HCT116 (cell line): ENCODE measurements around the gene COBL. TPM values are rescaled to one million over a fixed set of nuclear protein-coding genes. Genes with fewer than 3 reads are reported as not detected.

ENCODE experiments used
- ATAC-seq: fragments of 200-7000 bp; cut with Tn5 transposase; 2 replicates; pipeline ENCODE4 v1.9.1; 2020; ENCODE audit warnings: mild to moderate bottlenecking, moderate library complexity
- BruUV-seq: library from RNA; stranded (reverse); fragments of 400-500 nt; replicated peaks from 2 replicates; lab custom pipeline; 2021; lab: Mats Ljungman, UMichigan
- CTCF ChIA-PET: fragments of 300-600 bp; sonication (Branson Sonifier 250); formaldehyde crosslinking; loops from one replicate; lab custom pipeline; 2021; ENCODE audit warnings: antibody characterized with exemption; lab: Charles Lee
- POLR2A ChIA-PET: fragments of 300-600, 350-600 bp; sonication (Branson Sonifier 250); formaldehyde crosslinking; loops from one replicate; lab custom pipeline; 2021; ENCODE audit warnings: antibody characterized with exemption; lab: Charles Lee
- RAD21 ChIA-PET, 2 experiments: fragments of 300-600 bp; sonication (Branson Sonifier 250); formaldehyde crosslinking; loops; one replicate each; lab custom pipeline; 2023; ENCODE audit warnings: low total read pairs in 2 of 2; ENCODE audit not compliant: uncharacterized antibody in 2 of 2, unreplicated experiment in 2 of 2, low non-redundant PET in 1 of 2; lab: Charles Lee
- DNase-seq: peaks from one replicate; pipeline ENCODE4 v3.0.0-alpha.2; 2010; ENCODE audit warnings: low read depth, low spot score
- H2AFZ ChIP-seq: fragments of 200-600 bp; shearing (Covaris generic), sonication (generic); 2 replicates; pipeline ENCODE4 v1.6.1; 2017; ENCODE audit warnings: low read depth, mixed run types, mixed read lengths, antibody characterized with exemption, low read length; ENCODE audit not compliant: poor library complexity, severe bottlenecking
- H3K27ac ChIP-seq: 2 replicates; pipeline ENCODE4 v1.5.1; 2012; ENCODE audit warnings: low read depth, low read length
- H3K27me3 ChIP-seq: fragments of 200-600 bp; sonication (generic); 2 replicates; pipeline ENCODE4 v1.6.1; 2016; ENCODE audit warnings: mixed run types, low read length, mixed read lengths; ENCODE audit not compliant: insufficient read depth
- H3K36me3 ChIP-seq, 2 experiments: fragments of 200-500 bp in 1 of 2; fragments of 200-600 bp in 1 of 2; sonication (Bioruptor generic) in 1 of 2; sonication (generic) in 1 of 2; 2 replicates each; pipeline versions ENCODE4 v1.5.1 to v1.6.1; 2014 to 2016; ENCODE audit warnings: low read length in 2 of 2, inconsistent platforms in 1 of 2, mixed read lengths in 1 of 2, mixed run types in 1 of 2; ENCODE audit not compliant: insufficient read depth in 2 of 2, control insufficient read depth in 1 of 2
- H3K4me1 ChIP-seq, 2 experiments: fragments of 200-600 bp in 1 of 2; sonication (generic) in 1 of 2; 2 replicates each; pipeline versions ENCODE4 v1.5.1 to v1.6.1; 2012 to 2017; ENCODE audit warnings: low read length in 2 of 2, inconsistent platforms in 1 of 2, mild to moderate bottlenecking in 1 of 2, mixed read lengths in 1 of 2, mixed run types in 1 of 2, moderate library complexity in 1 of 2; ENCODE audit not compliant: insufficient read depth in 2 of 2, control insufficient read depth in 1 of 2
- H3K4me2 ChIP-seq: fragments of 200-600 bp; sonication (generic); 2 replicates; pipeline ENCODE4 v1.6.1; 2017; ENCODE audit warnings: mixed run types, low read length, mixed read lengths
- H3K4me3 ChIP-seq, 2 experiments: fragments of 200-600 bp in 1 of 2; sonication (generic) in 1 of 2; replicated peaks in 1 of 2; 2 replicates each; pipeline ENCODE4 v1.5.1; 2011 to 2016; ENCODE audit warnings: low read length in 2 of 2, control low read depth in 1 of 2, low read depth in 1 of 2, mild to moderate bottlenecking in 1 of 2, mixed read lengths in 1 of 2, mixed run types in 1 of 2
- H3K79me2 ChIP-seq: fragments of 200-600 bp; sonication (generic); 2 replicates; pipeline ENCODE4 v1.6.1; 2017; ENCODE audit warnings: mild to moderate bottlenecking, mixed run types, low read length, moderate library complexity, mixed read lengths; ENCODE audit not compliant: insufficient read depth
- H3K9ac ChIP-seq: fragments of 200-600 bp; sonication (generic); 2 replicates; pipeline ENCODE4 v1.6.1; 2016; ENCODE audit warnings: low read length, mixed read lengths
- H3K9me2 ChIP-seq: fragments of 200-600 bp; sonication (generic), shearing (Covaris generic); 2 replicates; pipeline ENCODE4 v1.6.1; 2017; ENCODE audit warnings: mixed run types, mild to moderate bottlenecking, moderate library complexity; ENCODE audit not compliant: insufficient read depth
- H3K9me3 ChIP-seq, 2 experiments: fragments of 200-500 bp in 1 of 2; fragments of 200-600 bp in 1 of 2; sonication (Bioruptor generic) in 1 of 2; sonication (generic) in 1 of 2; 2 replicates each; pipeline ENCODE4 v1.6.1; 2014 to 2017; ENCODE audit warnings: low read length in 2 of 2, mixed read lengths in 2 of 2, inconsistent platforms in 1 of 2, low read depth in 1 of 2, mild to moderate bottlenecking in 1 of 2, mixed run types in 1 of 2, moderate library complexity in 1 of 2; ENCODE audit not compliant: control insufficient read depth in 1 of 2, insufficient read depth in 1 of 2
- H4K20me1 ChIP-seq: fragments of 200-600 bp; sonication (generic), shearing (Covaris generic); 2 replicates; pipeline ENCODE4 v1.6.1; 2017; ENCODE audit warnings: mixed run types, mild to moderate bottlenecking, moderate library complexity; ENCODE audit not compliant: insufficient read depth
- CBX3 ChIP-seq: IDR thresholded peaks from 2 replicates; pipeline ENCODE4 v1.6.1; 2012; ENCODE audit warnings: low read depth
- CEBPB ChIP-seq: IDR thresholded peaks from 2 replicates; pipeline ENCODE4 v1.6.1; 2012; ENCODE audit warnings: low read depth
- EGR1 ChIP-seq: IDR thresholded peaks from 2 replicates; pipeline ENCODE4 v1.6.1; 2012; ENCODE audit warnings: low read depth
- ELF1 ChIP-seq: IDR thresholded peaks from 2 replicates; pipeline ENCODE4 v1.6.1; 2012; ENCODE audit warnings: low read depth, borderline replicate concordance
- EZH2 ChIP-seq: fragments of 200-600 bp; sonication (generic); IDR thresholded peaks from 2 replicates; pipeline ENCODE4 v1.6.1; 2017; ENCODE audit warnings: antibody characterized with exemption, mixed run types
- FOSL1 ChIP-seq: IDR thresholded peaks from 2 replicates; pipeline ENCODE4 v1.6.1; 2012; ENCODE audit warnings: low read depth
- JUND ChIP-seq: IDR thresholded peaks from 2 replicates; pipeline ENCODE4 v1.6.1; 2012
- MAX ChIP-seq: IDR thresholded peaks from 2 replicates; pipeline ENCODE4 v1.6.1; 2012
- POLR2A ChIP-seq: IDR thresholded peaks from 2 replicates; pipeline ENCODE4 v1.7.0; 2011; ENCODE audit warnings: borderline replicate concordance; ENCODE audit not compliant: insufficient read depth, insufficient read length; ENCODE audit errors: extremely low read depth
- POLR2AphosphoS5 ChIP-seq: IDR thresholded peaks from 2 replicates; pipeline ENCODE4 v1.6.1; 2011; ENCODE audit warnings: mild to moderate bottlenecking, low read depth, low read length, moderate library complexity
- RAD21 ChIP-seq: IDR thresholded peaks from 2 replicates; pipeline ENCODE4 v1.6.1; 2012; ENCODE audit warnings: low read depth, mild to moderate bottlenecking
- REST ChIP-seq: IDR thresholded peaks from 2 replicates; pipeline ENCODE4 v1.6.1; 2012; ENCODE audit warnings: low read depth
- SIN3A ChIP-seq: IDR thresholded peaks from 2 replicates; pipeline ENCODE4 v1.6.1; 2012; ENCODE audit warnings: low read depth
- SP1 ChIP-seq: IDR thresholded peaks from 2 replicates; pipeline ENCODE4 v1.6.1; 2012; ENCODE audit warnings: low read depth
- ZBTB33 ChIP-seq: IDR thresholded peaks from 2 replicates; pipeline ENCODE4 v1.6.1; 2011; ENCODE audit warnings: mild to moderate bottlenecking, low read length, moderate library complexity; ENCODE audit not compliant: insufficient replicate concordance; ENCODE audit errors: extremely low read depth
- ZNF274 ChIP-seq: fragments of 200-500 bp; sonication (Bioruptor generic); IDR thresholded peaks from 2 replicates; pipeline ENCODE4 v1.6.1; 2014; ENCODE audit warnings: mild to moderate bottlenecking, low read depth, low read length, inconsistent platforms
- intact Hi-C: fragments of 100-400 bp; cut with micrococcal nuclease; formaldehyde crosslinking; loops from 2 replicates; pipeline ENCODE4 v1.10.0; 2022
- total RNA-seq: library from RNA; stranded (reverse); gene quantifications from one replicate; pipeline ENCODE4 v1.2.1, GENCODE V29; 2021; ENCODE audit not compliant: unreplicated experiment

Gene COBL
- total RNA-seq, 1 experiment from 2014 or later = 19.3 TPM

GRCh38 chr7:51274955-51275354, 41.7 kb downstream of the COBL start:
- Histone ChIP-seq H3K4me3 (no peak overlapping the region), H3K4me2 (no peak overlapping the region), H3K36me3 (no peaks in the 10 kb centered on the region), H2AFZ (no peak overlapping the region), H3K9me3 (no peaks in the 10 kb centered on the region), H3K27me3 (no peaks in the 10 kb centered on the region), H3K9me2 (no peaks in the 10 kb centered on the region), H3K27ac (no peak overlapping the region), H3K4me1 (peaks cover 0 to 8% of the 10 kb centered on the region in 2 experiments; a peak in 2 of 4 replicates), H3K79me2 (no peaks in the 10 kb centered on the region), H4K20me1 (no peaks in the 10 kb centered on the region), H3K9ac (no peak overlapping the region)
- TF ChIP-seq CEBPB (no peak), CBX3 (no peak), RAD21 (no peak), JUND (no peak), ZNF274 (no peak), POLR2AphosphoS5 (no peak), MAX (no peak), SP1 (no peak), ELF1 (no peak), EGR1 (no peak), EZH2 (no peak), POLR2A (no peak), SIN3A (no peak), FOSL1 (no peak)
- no peak for ATAC-seq
- no peak for DNase-seq
- RAD21 ChIA-PET = no interaction called here
- BruUV-seq = no TSS peak
- intact Hi-C loops = no loop called here
- CTCF ChIA-PET = no interaction called here
- POLR2A ChIA-PET = no interaction called here

- ChIA-PET POLR2A (no interaction called here), CTCF (no interaction called here), RAD21 (no interaction called here)
- intact Hi-C loops = no loop called here
- BruUV-seq = no TSS peak
- no peak overlapping the region for H3K9ac ChIP-seq
- no peaks in the 10 kb centered on the region for H3K27me3 ChIP-seq
- DNase-seq (no peak), ATAC-seq (no peak)
- H3K79me2 ChIP-seq = no peaks in the 10 kb centered on the region
- H3K9me3 ChIP-seq = no peaks in the 10 kb centered on the region
- H3K27ac ChIP-seq = no peak overlapping the region
- no peak overlapping the region for H3K4me3 ChIP-seq
- H2AFZ ChIP-seq = no peak overlapping the region
- no peaks in the 10 kb centered on the region for H3K36me3 ChIP-seq
- H4K20me1 ChIP-seq = no peaks in the 10 kb centered on the region
- H3K4me1 ChIP-seq = peaks cover 0 to 6% of the 10 kb centered on the region in 2 experiments; a peak in 2 of 4 replicates
- no peaks in the 10 kb centered on the region for H3K9me2 ChIP-seq
- no peak overlapping the region for H3K4me2 ChIP-seq
- TF ChIP-seq REST (no peak), ZBTB33 (no peak), SIN3A (no peak), EZH2 (no peak)
Measured at GRCh38 chr7:51274001-51274400, 42.6 kb downstream of the COBL start.
